Activated T-helper 1 cell treated with anti-CD3 and anti-CD28 coated beads, Interleukin-2, amount 50 U/mL, for 16 hours (primary cell): ENCODE results near the gene PON3.

ENCODE experiments used
- DNase-seq, 2 donors: peaks; one replicate each; pipeline ENCODE4 v3.0.0-alpha.2; 2020; ENCODE audit warnings: low read depth in 1 of 2, low spot score in 1 of 2

PON3 gene

DNA sequence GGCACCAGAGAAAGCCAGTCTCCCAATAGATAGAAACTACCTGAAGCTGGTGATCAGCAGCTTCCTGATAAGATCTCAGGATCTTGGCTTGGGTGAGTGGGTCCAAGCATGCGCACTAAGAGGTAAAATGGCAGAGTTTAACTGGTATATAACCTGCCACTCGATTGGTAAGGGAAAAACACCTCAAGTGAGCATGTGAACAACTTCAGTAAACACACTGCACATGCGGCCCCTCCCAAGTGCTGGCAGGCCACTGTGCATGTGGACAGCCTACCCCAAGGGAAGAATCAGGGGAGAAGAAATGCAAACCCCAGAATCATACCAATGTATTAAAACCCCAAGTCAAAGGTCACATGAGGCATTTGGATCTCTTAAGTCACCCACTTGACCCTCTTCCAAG, 54.1 kb downstream of the PON3 start:
- no peak for DNase-seq

DNA sequence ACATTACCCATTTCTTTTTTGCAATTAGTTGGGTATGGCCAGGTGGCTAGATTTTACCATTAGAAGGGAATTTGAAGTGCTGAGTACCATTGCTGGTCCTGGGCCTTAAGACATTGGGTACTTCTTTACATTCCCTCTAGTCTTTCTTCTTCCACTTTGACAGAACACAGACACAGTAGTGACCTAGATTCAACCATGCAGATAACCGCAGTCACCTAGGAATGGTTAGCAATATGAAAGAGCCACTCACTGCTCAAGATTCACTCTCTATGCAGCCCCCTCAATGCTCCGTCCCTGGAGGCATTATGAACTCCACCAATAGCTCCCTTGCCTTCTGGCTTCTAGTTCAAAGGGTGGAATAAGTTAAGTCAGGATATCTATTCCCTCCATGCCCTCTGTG, 55.7 kb downstream of the PON3 start:
- no peak for DNase-seq

DNA sequence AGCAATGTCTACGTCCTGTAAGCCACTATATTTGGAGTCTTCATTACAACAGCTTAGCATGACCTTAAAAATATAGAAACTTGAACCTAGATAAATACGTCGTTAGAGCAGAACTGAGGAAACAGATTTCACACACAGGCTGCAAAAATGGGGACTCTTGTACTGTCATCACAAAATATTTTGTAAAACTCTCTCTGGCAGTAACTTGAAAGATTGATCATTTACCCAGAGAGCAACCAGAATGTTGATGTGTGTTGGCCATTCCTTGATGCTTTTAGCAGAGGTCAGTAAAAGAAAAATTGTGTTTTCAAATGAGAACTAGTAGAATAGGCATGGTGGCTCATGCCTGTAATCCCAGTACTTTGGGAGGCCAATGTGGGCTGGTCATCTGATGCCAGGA, 57.3 kb downstream of the PON3 start:
- DNase-seq: no peak

DNA sequence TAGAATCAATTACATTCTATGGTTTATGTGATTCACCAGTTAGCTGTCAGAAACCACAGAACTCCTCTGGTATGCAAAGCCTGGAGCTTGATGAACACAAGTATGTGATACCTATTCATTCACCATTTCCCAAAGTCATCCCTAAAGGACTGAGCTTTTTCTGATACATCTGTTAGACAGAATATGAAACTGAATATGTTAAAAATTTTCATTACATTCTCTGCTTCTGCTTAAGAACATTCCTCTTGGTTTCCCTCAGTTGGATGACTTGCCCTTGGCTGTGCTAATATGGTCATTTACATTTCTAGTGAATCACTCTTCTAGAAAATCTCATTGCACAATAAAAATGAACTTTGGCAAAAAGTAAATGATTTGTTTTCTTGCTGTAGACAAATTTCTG, 61.1 kb downstream of the PON3 start:
- DNase-seq: no peak

DNA sequence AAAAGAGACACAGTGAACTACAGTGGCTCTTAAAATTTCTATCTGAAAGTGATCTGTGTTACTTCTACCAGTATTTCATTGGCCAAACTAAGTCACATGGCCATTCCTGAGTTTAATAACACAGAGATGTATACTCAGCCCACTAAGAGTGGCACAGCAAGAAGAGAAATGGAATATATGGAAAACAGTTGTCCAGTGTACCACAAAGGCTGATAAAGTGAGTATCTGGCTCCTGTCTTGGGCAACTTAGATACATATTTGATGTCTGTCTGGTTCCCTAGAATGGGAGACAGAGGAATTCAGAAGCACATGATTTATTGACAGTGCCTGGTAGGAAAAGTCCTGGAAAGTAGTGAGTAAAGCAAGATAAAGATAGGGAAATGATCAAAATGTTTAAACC, 61.7 kb downstream of the PON3 start:
- no peak for DNase-seq

DNA sequence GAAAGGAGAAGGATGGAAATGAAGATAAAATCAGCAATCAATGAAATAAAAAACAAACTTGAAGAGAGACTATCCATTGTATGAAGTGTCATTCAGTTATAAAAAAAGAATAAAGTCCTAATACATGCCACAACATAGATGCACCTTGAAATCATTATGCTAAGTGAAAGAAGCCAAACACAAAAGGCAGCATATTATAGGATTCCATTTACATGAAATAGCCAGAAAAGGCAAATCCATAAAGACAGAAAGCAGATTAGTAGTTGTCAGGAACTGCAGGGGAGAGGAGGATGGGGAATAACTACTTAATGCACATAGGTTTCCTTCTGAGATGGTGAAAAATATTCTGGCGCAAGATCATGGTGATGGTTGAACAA, 65.2 kb downstream of the PON3 start:
- DNase-seq: no peak

DNA sequence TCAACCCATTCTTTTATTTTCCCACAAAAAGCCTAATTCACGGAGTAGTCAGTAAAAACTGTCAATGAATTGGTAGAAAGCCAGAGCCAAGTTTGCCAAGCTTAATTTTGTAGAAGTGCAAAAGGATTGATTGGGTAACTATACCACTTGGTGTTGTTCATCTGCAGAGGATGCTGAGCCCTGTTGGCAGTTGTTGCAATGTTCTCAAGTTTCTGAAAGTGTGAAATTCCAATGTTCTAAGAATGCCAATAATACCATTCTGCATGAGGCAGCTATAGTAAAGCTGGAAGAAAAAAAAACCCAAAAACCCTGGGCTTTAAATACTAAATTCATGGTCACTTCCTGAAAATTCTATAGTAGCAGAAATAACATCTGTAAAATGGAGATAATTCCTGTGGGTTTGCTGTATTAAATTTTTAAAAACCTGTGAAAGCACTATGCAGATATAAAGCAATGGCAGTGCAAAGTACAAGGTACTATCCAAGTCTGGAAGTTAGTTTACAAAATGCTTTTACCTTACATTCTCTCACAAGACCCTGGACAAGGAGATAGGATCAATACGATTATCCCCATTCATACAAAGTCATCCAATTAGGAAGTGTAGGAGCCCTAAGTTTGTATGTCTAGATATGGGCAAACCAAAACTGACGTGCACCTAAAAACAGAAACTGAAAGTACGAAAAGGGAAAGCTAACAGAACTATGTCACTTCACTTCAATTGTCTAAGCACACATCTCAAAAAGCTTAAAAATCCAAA, 65.8 kb downstream of the PON3 start:
- DNase-seq: no peak

DNA sequence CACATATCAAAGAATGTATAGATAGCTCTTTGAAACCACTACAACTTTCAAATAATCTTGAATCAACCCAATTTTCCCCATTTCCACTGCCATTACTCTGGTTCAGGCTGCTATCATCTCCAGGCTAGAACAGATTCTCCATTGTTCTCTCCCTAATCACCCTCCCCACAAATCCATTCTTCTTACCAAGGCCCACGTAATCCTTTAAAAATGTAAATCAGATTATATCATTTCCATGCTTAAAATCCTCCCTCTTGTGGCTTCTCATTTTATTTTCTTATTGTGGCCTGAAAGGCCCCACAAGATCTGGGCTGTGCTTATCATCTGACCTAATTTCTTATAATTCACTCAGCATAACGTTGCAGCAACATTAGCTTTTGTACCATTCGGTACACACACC, 68.8 kb downstream of the PON3 start:
- DNase-seq: no peak

DNA sequence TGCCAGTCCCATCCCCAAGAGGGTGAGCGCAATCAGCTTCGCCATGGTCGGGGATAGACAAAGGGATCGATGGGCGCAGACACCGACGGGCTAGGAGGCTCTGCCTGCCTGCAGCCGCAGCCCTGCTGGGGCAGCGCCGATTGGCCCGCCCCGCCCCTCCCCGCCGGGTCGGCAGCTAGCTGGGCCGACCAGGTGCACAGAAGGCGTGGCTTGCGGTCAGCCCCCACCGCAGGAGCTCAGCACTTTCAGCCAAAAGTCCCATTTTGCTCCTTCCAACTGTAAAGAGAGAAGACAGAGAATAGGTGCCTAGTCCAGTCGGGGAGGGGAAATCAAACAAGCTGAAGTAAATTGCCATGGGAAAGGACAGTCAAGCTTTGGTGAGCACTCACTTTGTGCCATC, 71.7 kb downstream of the PON3 start, which contains the start of gene PON1:
Gene PON1, minus strand, starts transcription at position 102 of the 400 bp plus-strand sequence. Its CDS starts 57 bp downstream, at position 45.
- DNase-seq: no peak

DNA sequence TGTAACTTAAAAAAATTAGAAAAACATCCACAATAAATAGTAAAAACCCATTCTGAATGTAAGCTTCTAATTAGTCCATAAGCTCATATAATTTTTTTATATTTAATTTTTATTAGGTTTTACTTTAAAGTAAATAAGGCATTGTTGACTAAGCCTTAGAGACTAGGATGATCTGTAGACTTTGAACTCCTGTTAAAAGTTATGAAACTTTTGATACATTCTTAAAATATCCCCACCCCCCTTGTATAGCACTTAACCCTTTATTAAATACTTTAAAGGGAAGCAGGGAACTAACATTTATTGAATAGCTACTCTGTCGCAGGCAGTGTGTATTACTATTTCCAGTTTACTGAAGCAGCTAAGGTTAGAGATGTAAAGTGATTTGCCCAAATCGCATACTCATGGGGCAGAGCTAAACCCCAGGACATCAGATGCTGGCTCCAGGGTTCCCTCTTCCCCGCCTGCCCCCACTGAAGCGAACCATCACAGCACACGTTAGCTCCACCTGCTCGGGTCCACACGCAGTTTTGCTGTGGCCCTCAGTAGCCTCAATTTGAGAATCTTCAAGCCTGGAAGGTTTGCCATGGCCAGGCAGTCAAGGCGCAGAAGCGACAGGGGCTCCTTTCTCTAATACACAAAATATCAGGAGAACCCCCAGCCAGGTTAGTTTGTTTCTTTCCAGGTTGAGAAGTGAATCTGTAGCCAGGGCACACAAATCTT, 72.6 kb downstream of the PON3 start:
- DNase-seq: no peak

DNA sequence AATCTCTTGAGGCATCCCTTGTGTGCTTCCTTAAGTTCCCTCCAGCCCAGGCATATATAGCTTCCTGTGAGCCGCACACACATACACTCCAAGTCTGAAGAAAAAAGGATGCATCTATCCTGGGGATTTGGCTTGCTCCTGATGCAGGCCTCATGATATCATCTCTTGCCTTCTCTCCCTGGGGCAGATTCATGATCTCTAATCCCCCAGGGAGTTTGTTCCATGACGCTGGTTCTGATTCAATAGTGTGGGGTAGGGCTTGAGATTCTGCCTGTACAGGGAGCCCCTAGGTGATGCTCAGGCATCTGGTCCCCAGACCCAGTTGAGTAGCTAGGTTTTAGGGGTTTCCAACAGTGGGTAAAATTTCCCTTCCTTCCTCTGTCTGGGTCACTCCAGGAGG, 73.3 kb downstream of the PON3 start:
- no peak for DNase-seq

DNA sequence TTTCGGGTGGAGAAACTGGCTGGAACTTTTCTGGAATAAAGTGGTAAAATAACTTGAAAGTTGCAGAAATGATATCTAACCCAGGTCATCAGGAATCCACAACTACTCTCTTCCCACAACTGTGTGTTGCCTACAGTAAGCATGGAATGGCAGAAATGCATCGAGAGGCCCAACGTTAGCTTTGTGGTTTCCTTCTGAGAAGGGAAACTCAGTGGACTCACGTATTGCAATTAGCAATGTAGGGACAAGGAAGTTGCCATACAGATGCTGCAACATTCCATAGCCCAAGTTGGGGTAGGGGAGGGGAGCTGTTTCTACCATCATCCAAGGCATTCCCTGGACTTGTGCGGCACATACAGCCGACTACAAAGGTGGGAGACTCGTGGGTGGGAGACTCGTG, 73.8 kb downstream of the PON3 start:
- no peak for DNase-seq

DNA sequence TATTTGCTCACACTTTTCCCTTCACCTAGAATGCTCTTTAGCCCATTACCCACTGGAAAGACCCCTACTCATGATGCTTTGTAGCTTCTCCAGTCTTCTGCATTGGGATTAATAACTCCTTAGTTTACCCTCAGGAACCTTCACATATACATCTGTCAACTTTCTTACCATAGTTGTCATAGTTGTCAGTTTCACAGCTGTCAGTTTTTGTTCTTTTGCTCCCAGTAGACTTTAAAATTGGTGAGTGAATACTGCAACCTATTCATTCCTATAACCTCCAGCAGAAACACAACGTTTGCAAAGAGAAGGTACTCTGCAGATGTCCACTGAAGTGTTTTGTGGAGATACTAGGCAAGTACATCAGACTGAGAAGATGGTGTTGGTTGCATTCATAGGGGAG, 74.5 kb downstream of the PON3 start:
- no peak for DNase-seq

DNA sequence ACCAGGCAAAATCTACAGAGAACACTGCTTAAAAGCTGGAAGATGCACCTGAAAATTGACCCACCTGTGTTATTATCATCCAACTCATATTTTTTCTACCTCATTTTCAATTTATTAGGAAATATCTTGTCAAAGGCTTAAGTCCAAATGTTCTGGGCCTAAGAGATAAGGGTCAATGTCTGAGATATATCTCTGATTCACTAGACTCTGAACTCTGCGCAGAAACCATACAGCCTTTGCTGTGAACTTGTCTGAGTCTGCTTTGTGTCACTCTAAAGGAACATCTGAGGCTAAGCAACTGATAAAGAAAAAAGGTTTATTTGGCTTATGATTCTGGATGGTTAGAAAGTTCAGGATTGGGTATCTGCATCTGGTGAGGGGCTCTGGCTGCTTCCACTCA, 75.5 kb downstream of the PON3 start:
- DNase-seq: no peak

DNA sequence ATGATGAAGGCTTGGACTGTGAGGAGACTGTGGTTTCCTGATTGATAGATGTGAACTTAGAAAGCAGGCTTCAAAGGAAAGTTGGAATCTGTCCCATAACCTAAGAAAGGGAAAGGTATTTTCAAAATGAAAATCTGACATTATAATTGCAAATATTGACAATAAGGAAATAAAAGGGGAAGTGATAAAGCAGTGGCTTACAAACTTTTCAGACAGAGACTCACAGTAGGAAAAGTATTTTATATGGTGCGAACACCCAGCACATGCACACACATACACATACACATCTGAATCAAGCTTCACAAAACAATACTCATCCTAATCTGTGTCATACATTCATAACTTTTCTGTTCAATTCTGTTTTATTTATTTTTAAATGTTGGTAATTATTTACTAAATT, 76.6 kb downstream of the PON3 start:
- no peak for DNase-seq

DNA sequence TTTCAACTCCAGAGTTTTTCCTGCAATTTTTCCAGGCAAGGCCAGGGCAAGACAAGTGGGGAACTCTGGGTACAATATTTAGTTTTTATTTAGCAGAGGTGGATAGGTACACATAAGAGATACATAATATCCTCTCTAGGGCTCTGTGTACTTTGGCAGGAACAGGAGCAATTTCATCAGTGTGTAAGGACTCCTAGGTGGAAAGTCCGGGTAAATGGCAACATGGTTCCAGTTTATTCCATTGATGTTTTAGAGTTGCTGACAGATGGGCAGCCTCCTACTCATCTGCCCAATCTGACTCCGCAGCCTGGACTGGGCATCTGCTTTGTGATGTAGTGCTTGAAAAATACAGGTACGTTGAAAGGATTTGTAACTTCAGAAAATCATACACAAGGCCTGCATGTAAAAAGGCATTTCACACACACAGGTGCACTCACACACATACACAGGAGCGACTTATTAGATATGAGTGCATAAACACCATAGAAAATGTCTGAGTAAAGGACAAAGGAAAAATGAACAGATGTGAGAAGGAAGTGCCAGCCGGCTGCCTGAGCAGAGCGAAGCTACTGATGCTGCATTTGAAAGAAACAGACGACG, 77.6 kb downstream of the PON3 start:
- no peak for DNase-seq

DNA sequence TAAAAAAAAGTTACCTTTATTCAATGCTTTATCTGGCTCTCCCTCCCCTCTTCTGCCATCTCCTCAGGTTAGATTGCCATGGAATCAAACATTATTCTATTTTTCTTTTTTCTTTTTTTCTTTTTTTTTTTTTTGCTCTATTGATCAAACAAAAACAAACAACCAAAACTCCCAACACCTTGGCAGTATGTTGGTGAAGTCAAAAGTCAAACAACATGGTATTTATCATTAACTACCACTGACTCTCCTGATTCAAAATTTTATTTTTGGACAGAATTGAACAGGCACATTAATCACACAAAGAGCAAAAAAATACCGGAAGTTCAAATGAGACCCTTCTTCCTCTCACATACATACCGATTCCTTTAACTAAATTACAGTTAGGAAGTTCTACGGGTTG, 78.2 kb downstream of the PON3 start:
- no peak for DNase-seq

DNA sequence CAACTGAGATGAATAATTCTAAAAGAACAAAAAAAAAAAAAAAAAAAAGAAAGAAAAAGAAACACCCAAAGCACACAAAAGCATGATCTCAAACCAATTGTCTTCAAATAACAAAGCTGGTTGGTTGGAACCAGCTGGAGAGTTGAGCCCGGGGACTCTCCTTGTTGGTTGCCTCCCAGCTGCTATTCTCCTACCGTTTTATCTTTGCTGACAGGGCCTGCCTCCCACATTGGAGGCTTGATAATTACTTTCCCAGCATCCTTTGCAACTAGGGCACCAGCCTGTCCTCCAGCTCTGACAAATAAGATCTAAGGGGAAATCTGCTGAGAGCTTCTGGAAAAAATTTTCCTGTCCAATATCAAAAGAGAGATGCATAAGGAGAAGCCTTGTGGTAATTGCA, 78.6 kb downstream of the PON3 start:
- DNase-seq: no peak

DNA sequence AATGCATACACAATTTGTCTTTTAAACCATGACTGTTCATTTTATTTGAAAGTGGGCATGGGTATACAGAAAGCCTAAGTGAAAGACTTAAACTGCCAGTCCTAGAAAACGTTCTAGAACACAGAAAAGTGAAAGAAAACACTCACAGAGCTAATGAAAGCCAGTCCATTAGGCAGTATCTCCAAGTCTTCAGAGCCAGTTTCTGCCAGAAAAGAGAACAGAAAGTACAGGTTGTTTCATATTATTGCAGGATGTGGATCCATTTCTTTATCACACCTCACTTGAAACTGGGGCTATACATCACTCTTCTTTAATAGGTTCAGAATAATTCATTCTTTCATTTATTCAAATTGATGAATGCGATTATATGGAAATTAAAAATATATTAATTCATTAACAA, 79.6 kb downstream of the PON3 start:
- no peak for DNase-seq

DNA sequence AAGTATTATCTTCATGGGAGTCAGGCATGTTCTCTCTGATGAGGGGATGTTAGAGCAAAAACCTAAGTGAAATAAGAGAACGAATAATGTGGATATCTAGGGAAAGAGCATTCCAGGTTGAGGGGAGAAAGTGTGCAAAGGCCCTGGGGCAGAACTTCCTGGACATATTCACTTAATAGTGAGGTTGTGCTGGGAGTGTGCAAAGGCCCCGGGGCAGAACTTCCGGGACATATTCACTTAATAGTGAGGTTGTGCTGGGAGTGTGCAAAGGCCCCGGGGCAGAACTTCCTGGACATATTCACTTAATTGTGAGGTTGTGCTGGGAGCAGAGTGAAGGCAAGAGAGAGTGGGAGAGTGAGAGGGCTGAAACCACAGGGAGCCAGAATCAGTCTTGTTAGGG, 83.6 kb downstream of the PON3 start:
- DNase-seq: no peak

DNA sequence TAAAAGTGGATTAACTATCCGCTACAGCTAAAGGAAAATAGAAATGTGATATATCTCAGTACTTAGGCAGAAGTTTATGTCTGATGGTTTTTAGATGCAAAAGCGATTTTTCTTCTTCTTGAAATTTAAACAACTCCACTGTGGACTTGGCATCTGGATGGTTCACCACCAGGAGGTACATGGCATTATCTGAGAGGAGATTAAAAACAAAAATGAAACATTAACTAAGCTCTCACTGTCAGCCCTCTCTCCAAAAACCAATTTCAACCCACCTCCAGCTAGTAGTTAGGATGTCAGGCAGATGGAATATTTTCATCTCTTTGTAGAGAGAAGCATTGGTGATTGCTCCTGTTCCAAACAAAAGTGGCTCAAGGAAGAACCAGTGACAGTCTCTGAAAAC, 84.8 kb downstream of the PON3 start:
- DNase-seq: no peak

DNA sequence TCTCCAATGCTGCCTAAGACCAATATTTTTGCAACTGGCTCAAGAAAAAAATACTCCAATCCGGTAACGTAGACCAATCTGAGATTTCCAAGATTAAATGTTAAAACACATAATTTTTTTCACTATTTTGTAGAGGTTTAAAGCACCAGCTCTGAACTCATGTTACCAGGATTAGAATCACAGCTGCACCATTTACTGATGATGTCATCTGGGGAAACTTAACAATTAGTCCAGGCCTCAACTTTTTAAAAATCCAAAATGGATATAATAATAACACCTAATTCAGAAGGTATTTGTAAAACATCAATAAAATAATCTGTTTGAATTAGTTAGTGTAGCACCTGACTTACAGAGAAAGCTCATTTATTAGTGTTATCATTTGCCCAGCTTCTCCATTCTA, 86.2 kb downstream of the PON3 start:
- no peak for DNase-seq
